Ishikawa (cell line): ENCODE measurements around the gene DNAJC9.

ENCODE experiments used
- CEBPB ChIP-seq: IDR thresholded peaks from 2 replicates; pipeline ENCODE4 v1.6.1; 2012
- CREB1 ChIP-seq: IDR thresholded peaks from 2 replicates; pipeline ENCODE4 v1.6.1; 2012; ENCODE audit warnings: low read depth
- EGR1 ChIP-seq: IDR thresholded peaks from 2 replicates; pipeline ENCODE4 v1.6.1; 2012
- EP300 ChIP-seq: IDR thresholded peaks from 2 replicates; pipeline ENCODE4 v1.6.1; 2012; ENCODE audit warnings: borderline replicate concordance
- FOXM1 ChIP-seq: IDR thresholded peaks from 2 replicates; pipeline ENCODE4 v1.6.1; 2012; ENCODE audit warnings: low read depth, borderline replicate concordance
- NFIC ChIP-seq: IDR thresholded peaks from 2 replicates; pipeline ENCODE4 v1.6.1; 2012
- RAD21 ChIP-seq: IDR thresholded peaks from 2 replicates; pipeline ENCODE4 v1.6.1; 2012; ENCODE audit warnings: low read depth
- TAF1 ChIP-seq: IDR thresholded peaks from 2 replicates; pipeline ENCODE4 v1.6.1; 2012; ENCODE audit warnings: low read depth, mild to moderate bottlenecking
- TCF12 ChIP-seq: IDR thresholded peaks from 2 replicates; pipeline ENCODE4 v1.6.1; 2012; ENCODE audit warnings: low read depth
- TEAD4 ChIP-seq: IDR thresholded peaks from 2 replicates; pipeline ENCODE4 v1.6.1; 2012
- YY1 ChIP-seq: IDR thresholded peaks from 2 replicates; pipeline ENCODE4 v1.6.1; 2012; ENCODE audit warnings: low read depth
- ZBTB7A ChIP-seq: IDR thresholded peaks from 2 replicates; pipeline ENCODE4 v1.6.1; 2012; ENCODE audit warnings: low read depth
- TF ChIP-seq, protein P1 (sequence below): IDR thresholded peaks from 2 replicates; pipeline ENCODE4 v1.6.1; 2012
- TF ChIP-seq, protein P2 (sequence below): IDR thresholded peaks from 2 replicates; pipeline ENCODE4 v1.6.1; 2012; ENCODE audit warnings: low read depth, mild to moderate bottlenecking
- TF ChIP-seq, protein P3 (sequence below): IDR thresholded peaks from 2 replicates; pipeline ENCODE4 v1.6.1; 2012

Gene DNAJC9

DNA sequence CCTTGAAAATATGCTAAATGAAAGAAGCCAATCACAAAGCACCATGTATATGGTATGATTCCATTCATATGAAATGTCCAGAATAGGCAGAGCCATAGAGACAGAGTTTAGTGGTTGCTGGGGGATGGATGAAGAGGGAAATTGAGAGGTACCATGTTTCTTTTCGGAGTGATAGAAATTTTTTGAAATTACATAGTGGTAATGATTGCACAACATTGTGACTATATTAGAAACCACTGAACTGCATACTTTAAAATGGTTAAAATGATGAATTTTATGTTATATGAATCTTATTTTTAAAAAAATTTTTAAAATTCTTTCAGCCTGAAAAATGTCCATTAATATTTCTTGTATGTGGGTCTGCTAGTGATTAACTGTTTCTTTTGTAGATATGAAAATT is 26.1 kb downstream of the DNAJC9 start:
- TF ChIP-seq ZBTB7A, result no peak

DNA sequence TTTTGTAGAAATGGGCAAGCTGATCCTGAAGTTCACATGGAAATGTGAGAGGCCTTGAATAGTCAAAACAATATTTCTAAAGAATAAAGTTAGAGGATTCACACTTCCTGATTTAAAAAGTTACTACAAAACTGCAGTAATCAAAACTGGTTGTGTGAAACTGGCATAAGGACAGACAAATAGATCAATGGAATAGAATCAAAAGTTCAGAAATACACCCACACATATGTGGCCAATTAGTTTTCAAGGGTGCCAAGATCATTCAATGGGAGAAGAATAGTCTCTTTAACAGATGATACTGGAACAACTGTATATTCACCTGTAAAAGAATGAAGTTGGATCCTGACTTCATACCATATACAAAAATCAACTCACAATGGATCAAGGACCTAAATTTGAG is 27.7 kb downstream of the DNAJC9 start:
- TF ChIP-seq, protein P1, sequence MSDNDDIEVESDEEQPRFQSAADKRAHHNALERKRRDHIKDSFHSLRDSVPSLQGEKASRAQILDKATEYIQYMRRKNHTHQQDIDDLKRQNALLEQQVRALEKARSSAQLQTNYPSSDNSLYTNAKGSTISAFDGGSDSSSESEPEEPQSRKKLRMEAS, result no peak
- no peak for TF ChIP-seq TCF12
- TF ChIP-seq FOXM1, result no peak
- TF ChIP-seq NFIC, result no peak
- TF ChIP-seq YY1, result no peak
- TF ChIP-seq ZBTB7A, result no peak
- TF ChIP-seq, protein P2, sequence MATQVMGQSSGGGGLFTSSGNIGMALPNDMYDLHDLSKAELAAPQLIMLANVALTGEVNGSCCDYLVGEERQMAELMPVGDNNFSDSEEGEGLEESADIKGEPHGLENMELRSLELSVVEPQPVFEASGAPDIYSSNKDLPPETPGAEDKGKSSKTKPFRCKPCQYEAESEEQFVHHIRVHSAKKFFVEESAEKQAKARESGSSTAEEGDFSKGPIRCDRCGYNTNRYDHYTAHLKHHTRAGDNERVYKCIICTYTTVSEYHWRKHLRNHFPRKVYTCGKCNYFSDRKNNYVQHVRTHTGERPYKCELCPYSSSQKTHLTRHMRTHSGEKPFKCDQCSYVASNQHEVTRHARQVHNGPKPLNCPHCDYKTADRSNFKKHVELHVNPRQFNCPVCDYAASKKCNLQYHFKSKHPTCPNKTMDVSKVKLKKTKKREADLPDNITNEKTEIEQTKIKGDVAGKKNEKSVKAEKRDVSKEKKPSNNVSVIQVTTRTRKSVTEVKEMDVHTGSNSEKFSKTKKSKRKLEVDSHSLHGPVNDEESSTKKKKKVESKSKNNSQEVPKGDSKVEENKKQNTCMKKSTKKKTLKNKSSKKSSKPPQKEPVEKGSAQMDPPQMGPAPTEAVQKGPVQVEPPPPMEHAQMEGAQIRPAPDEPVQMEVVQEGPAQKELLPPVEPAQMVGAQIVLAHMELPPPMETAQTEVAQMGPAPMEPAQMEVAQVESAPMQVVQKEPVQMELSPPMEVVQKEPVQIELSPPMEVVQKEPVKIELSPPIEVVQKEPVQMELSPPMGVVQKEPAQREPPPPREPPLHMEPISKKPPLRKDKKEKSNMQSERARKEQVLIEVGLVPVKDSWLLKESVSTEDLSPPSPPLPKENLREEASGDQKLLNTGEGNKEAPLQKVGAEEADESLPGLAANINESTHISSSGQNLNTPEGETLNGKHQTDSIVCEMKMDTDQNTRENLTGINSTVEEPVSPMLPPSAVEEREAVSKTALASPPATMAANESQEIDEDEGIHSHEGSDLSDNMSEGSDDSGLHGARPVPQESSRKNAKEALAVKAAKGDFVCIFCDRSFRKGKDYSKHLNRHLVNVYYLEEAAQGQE, result no peak
- no peak for TF ChIP-seq TAF1
- TF ChIP-seq EP300, result no peak
- no peak for TF ChIP-seq RAD21

DNA sequence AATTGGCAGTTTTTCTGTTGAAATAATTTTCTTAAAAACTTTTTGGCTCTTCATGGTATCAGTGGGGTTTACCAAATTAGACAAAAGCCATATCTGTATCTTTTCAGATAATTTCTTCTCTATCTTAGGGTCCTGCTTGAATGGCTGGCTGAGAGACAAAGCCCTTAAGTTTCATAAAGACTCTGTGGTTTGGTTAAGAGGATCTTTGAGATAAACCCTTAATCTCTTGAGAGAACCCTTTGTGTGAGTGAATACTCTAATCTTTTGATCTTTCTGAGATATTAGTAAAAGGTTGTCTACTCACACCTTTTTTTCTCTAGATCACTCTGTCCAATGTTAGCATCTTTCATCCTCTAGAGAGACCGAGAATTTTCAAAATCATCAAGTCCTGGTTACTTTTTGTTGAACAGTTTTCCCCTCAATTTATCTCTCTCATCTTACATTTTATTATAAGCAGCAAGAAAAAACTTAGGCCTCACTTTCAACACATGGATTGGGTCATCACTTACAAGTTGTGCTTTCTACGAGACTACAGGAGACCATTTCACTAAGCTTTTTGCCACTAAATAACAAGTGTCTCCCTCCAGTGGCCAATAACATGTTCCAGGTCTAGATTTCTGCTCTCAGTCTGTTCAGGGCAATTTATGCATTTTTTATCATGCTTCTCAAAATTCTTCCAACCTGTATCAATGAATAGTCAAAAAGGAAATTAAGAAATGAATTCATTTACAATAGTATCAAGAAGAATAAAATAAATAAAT is 28.4 kb downstream of the DNAJC9 start:
- TF ChIP-seq, protein P3, sequence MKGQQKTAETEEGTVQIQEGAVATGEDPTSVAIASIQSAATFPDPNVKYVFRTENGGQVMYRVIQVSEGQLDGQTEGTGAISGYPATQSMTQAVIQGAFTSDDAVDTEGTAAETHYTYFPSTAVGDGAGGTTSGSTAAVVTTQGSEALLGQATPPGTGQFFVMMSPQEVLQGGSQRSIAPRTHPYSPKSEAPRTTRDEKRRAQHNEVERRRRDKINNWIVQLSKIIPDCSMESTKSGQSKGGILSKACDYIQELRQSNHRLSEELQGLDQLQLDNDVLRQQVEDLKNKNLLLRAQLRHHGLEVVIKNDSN, result no peak
- TF ChIP-seq RAD21, result 0 out of 2 replicates have a peak, but pooled peaks have one; percentile 14

DNA sequence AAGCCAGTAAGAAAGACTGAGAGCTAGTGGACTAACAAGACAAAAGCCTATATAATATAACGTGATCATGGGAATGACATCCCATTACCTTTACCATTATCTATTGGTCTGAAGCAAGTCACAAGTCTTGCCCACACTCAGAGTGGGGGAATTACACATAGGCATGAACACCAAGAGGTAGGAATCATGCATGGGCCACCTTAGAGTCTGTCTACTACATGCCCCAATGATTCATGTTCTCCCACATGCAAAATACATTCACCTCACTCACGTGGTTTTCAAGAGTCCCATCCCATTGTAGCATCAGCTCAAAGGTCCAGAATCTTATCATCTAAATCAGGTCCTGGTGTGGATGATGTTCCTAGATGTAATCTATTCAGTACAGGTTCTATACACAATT is 29.4 kb downstream of the DNAJC9 start:
- TF ChIP-seq TCF12 (no peak), EGR1 (no peak), CEBPB (no peak), CREB1 (no peak), TEAD4 (no peak), EP300 (no peak), RAD21 (no peak), TAF1 (no peak), NFIC (no peak), ZBTB7A (no peak), YY1 (no peak), FOXM1 (no peak)
- TF ChIP-seq, protein P1, result no peak
- TF ChIP-seq, protein P3, result no peak
- TF ChIP-seq, protein P2, result no peak

DNA sequence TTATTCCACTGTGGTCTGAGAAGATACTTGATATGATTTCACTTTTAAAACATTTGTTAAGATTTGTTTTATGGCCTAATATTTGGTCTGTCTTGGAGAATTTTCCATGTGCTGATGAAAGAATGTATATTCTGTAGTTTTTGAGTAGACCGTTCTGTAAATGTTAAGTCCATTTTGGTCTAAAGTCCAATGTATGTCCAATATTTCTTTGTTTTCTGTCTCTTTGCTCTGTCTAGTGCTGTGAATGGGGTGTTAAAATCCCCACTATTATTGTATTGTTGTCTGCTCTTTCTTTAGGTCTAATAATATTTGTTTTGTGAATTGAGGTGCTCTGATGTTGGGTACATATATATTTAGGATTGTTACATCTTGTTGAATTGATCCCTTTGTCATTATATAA is 31.3 kb downstream of the DNAJC9 start:
- TF ChIP-seq TCF12 (no peak), EGR1 (no peak), YY1 (no peak), ZBTB7A (no peak), RAD21 (no peak), TAF1 (no peak), CREB1 (no peak), EP300 (no peak), FOXM1 (no peak), CEBPB (no peak), TEAD4 (no peak), NFIC (no peak)
- TF ChIP-seq, protein P2, result no peak
- TF ChIP-seq, protein P1, result no peak
- TF ChIP-seq, protein P3, result no peak
